Liver (tissue), 9 donors: ENCODE data around the gene PCDHB6. TPM values are rescaled to one million over a fixed set of nuclear protein-coding genes. Genes with fewer than 3 reads are reported as not detected.
"Not testable (repeated sequence)": the region's sequence is repeated elsewhere in the genome, so short reads cannot be mapped to it uniquely, and the experiment has no call there.

Source experiments
- DNase-seq: peaks from one replicate; pipeline ENCODE4 v3.0.0-alpha.2; 2017; ENCODE audit warnings: low spot score
- H3K27ac ChIP-seq, 2 donors: one replicate each; pipeline ENCODE4 v1.7.0; 2013; ENCODE audit warnings: inconsistent platforms in 2 of 2, low read length in 2 of 2, control low read depth in 1 of 2, low read depth in 1 of 2, mild to moderate bottlenecking in 1 of 2
- H3K27me3 ChIP-seq, 4 donors: one replicate each; pipeline versions ENCODE4 v1.6.1 to v1.7.0; 2013; ENCODE audit warnings: low read length in 3 of 4, inconsistent platforms in 1 of 4, mild to moderate bottlenecking in 1 of 4, moderate library complexity in 1 of 4; ENCODE audit not compliant: control insufficient read depth in 4 of 4, insufficient read depth in 4 of 4
- H3K36me3 ChIP-seq, 4 donors: one replicate each; pipeline versions ENCODE4 v1.6.1 to v1.7.0; 2013; ENCODE audit warnings: low read length in 3 of 4, mild to moderate bottlenecking in 3 of 4, low read depth in 1 of 4, moderate library complexity in 1 of 4; ENCODE audit not compliant: control insufficient read depth in 4 of 4, insufficient read depth in 3 of 4
- H3K4me1 ChIP-seq, 4 donors: one replicate each; pipeline versions ENCODE4 v1.6.1 to v1.7.0; 2013; ENCODE audit warnings: low read length in 3 of 4, mild to moderate bottlenecking in 3 of 4, moderate library complexity in 1 of 4; ENCODE audit not compliant: control insufficient read depth in 4 of 4, insufficient read depth in 4 of 4
- H3K4me3 ChIP-seq, 3 donors: one replicate each; pipeline versions ENCODE4 v1.6.1 to v1.7.0; 2013; ENCODE audit warnings: low read length in 3 of 3, control low read depth in 1 of 3, low read depth in 1 of 3, mild to moderate bottlenecking in 1 of 3
- H3K9ac ChIP-seq, 2 donors: one replicate each; pipeline ENCODE4 v1.7.0; 2013; ENCODE audit warnings: low read length in 2 of 2, mild to moderate bottlenecking in 2 of 2, moderate library complexity in 2 of 2, control low read depth in 1 of 2, low read depth in 1 of 2
- H3K9me3 ChIP-seq, 4 donors: one replicate each; pipeline versions ENCODE4 v1.6.1 to v1.7.0; 2013; ENCODE audit warnings: low read length in 3 of 4; ENCODE audit not compliant: control insufficient read depth in 4 of 4
- EGR1 ChIP-seq, 2 donors: IDR thresholded peaks; 2 replicates each; pipeline ENCODE4 v1.6.1; 2016 to 2018; ENCODE audit warnings: antibody characterized with exemption in 2 of 2, low read depth in 2 of 2
- FOXA1 ChIP-seq: IDR thresholded peaks from 2 replicates; pipeline ENCODE4 v1.6.1; 2016; ENCODE audit warnings: antibody characterized with exemption
- FOXA2 ChIP-seq: IDR thresholded peaks from 2 replicates; pipeline ENCODE4 v1.6.1; 2016; ENCODE audit warnings: antibody characterized with exemption
- GABPA ChIP-seq, 2 donors: IDR thresholded peaks in 1 of 2; conservative IDR thresholded peaks in 1 of 2; 2 replicates each; pipeline ENCODE4 v1.6.1; 2016; ENCODE audit warnings: antibody characterized with exemption in 2 of 2, mild to moderate bottlenecking in 1 of 2, moderate library complexity in 1 of 2
- HNF4A ChIP-seq, 2 donors: conservative IDR thresholded peaks; 2 replicates each; pipeline ENCODE4 v1.6.1; 2016; ENCODE audit warnings: antibody characterized with exemption in 2 of 2, mild to moderate bottlenecking in 2 of 2
- HNF4G ChIP-seq: IDR thresholded peaks from 2 replicates; pipeline ENCODE4 v1.6.1; 2016; ENCODE audit warnings: antibody characterized with exemption
- JUND ChIP-seq, 2 donors: IDR thresholded peaks; 2 replicates each; pipeline ENCODE4 v1.6.1; 2016; ENCODE audit warnings: antibody characterized with exemption in 2 of 2
- NR2F2 ChIP-seq: IDR thresholded peaks from 2 replicates; pipeline ENCODE4 v1.6.1; 2016; ENCODE audit warnings: antibody characterized with exemption
- RAD21 ChIP-seq, 2 donors: IDR thresholded peaks; 2 replicates each; pipeline ENCODE4 v1.6.1; 2016; ENCODE audit warnings: antibody characterized with exemption in 2 of 2, mild to moderate bottlenecking in 2 of 2
- TAF1 ChIP-seq: conservative IDR thresholded peaks from 2 replicates; pipeline ENCODE4 v1.6.1; 2016; ENCODE audit warnings: antibody characterized with exemption, mild to moderate bottlenecking
- WGBS: extraction: QIAGEN DNeasy Blood & Tissue Kit; methylation state at CpG from one replicate; pipeline ENCODE4 v1.1.7; 2013; 5-methylcytosine and 5-hydroxymethylcytosine counted together
- polyA plus RNA-seq, 2 donors: library from polyadenylated mRNA; stranded (reverse) in 1 of 2; unstranded in 1 of 2; fragments of 200-250 nt in 1 of 2; fragments of >200 nt in 1 of 2; fragmentation: Nextera tagmentation in 1 of 2; extraction: Ambion mirVana in 1 of 2; gene quantifications; one replicate each; pipeline versions ENCODE4 v1.2.1 to v1.2.3, GENCODE V29; 2013 to 2015
- total RNA-seq, 2 donors: library from RNA; depleted of rRNA; stranded (reverse); fragments of >200 nt; gene quantifications; one replicate each; pipeline ENCODE4 v1.2.3, GENCODE V29; 2014
- TF ChIP-seq, protein P1 (sequence below): IDR thresholded peaks from 2 replicates; pipeline ENCODE4 v1.6.1; 2016; ENCODE audit warnings: antibody characterized with exemption
- TF ChIP-seq, protein P2 (sequence below): IDR thresholded peaks from 2 replicates; pipeline ENCODE4 v1.6.1; 2016; ENCODE audit warnings: antibody characterized with exemption, mild to moderate bottlenecking
- TF ChIP-seq, protein P3 (sequence below): fragments of 150-350 bp; IDR thresholded peaks from 2 replicates; pipeline ENCODE4 v1.5.1; 2017; ENCODE audit warnings: improper control_type of control experiment, low read depth, low read length; ENCODE audit not compliant: missing input control
- TF ChIP-seq, protein P4 (sequence below): IDR thresholded peaks from 2 replicates; pipeline ENCODE4 v1.6.1; 2016; ENCODE audit warnings: antibody characterized with exemption
- donor health status: healthy.
- donor health status: healthy.
- donor health status: healthy.
- donor health status: healthy.
- donor health status: healthy.

Gene PCDHB6
- total and polyA plus RNA-seq, 4 donors: 0.04 to 0.06 (median 0.05) TPM; not detected in 1

DNA sequence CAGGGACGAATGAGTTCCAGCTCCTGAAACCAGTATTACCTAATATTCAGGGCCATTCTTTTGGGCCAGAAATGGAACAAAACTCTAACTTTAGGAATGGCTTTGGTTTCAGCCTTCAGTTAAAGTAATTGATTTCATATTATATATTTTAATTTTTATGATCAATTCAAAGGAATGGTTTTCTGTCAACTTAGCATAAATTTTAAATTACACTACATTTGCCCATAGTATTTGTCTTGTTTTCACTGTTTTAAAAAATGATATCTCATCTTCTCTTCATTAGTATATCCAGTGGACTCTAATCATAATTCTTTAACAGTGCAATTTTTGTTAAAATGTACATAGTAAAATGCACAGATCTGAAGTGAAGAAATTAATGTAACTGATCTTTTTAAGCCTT, 30.5 kb downstream of the PCDHB6 start:
- Histone ChIP-seq H3K4me1 (no peaks in the 10 kb centered on the region), H3K4me3 (no peak overlapping the region), H3K9me3 (peaks cover 20 to 50% (median 26%) of the 10 kb centered on the region in 4 donors), H3K27ac (no peak overlapping the region), H3K9ac (no peak overlapping the region), H3K27me3 (peaks cover 0 to 13% (median 2%) of the 10 kb centered on the region in 4 donors), H3K36me3 (no peaks in the 10 kb centered on the region)
- WGBS: 27% methylated on average over 1 of the region's 1 CpG
- no peak for DNase-seq
- TF ChIP-seq NR2F2: no peak
- no peak for TF ChIP-seq EGR1 (IDR thresholded peaks at IDR 0.05; ENCODE audit: low read depth in 2 of 2)
- TF ChIP-seq, protein P1, sequence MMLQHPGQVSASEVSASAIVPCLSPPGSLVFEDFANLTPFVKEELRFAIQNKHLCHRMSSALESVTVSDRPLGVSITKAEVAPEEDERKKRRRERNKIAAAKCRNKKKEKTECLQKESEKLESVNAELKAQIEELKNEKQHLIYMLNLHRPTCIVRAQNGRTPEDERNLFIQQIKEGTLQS: no peak
- no peak for TF ChIP-seq HNF4A (conservative IDR thresholded peaks at IDR 0.05)
- TF ChIP-seq FOXA1: no peak
- no peak for TF ChIP-seq JUND (IDR thresholded peaks at IDR 0.05)
- TF ChIP-seq TAF1: no peak
- TF ChIP-seq, protein P2, sequence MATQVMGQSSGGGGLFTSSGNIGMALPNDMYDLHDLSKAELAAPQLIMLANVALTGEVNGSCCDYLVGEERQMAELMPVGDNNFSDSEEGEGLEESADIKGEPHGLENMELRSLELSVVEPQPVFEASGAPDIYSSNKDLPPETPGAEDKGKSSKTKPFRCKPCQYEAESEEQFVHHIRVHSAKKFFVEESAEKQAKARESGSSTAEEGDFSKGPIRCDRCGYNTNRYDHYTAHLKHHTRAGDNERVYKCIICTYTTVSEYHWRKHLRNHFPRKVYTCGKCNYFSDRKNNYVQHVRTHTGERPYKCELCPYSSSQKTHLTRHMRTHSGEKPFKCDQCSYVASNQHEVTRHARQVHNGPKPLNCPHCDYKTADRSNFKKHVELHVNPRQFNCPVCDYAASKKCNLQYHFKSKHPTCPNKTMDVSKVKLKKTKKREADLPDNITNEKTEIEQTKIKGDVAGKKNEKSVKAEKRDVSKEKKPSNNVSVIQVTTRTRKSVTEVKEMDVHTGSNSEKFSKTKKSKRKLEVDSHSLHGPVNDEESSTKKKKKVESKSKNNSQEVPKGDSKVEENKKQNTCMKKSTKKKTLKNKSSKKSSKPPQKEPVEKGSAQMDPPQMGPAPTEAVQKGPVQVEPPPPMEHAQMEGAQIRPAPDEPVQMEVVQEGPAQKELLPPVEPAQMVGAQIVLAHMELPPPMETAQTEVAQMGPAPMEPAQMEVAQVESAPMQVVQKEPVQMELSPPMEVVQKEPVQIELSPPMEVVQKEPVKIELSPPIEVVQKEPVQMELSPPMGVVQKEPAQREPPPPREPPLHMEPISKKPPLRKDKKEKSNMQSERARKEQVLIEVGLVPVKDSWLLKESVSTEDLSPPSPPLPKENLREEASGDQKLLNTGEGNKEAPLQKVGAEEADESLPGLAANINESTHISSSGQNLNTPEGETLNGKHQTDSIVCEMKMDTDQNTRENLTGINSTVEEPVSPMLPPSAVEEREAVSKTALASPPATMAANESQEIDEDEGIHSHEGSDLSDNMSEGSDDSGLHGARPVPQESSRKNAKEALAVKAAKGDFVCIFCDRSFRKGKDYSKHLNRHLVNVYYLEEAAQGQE: no peak
- TF ChIP-seq FOXA2: no peak
- TF ChIP-seq, protein P3, sequence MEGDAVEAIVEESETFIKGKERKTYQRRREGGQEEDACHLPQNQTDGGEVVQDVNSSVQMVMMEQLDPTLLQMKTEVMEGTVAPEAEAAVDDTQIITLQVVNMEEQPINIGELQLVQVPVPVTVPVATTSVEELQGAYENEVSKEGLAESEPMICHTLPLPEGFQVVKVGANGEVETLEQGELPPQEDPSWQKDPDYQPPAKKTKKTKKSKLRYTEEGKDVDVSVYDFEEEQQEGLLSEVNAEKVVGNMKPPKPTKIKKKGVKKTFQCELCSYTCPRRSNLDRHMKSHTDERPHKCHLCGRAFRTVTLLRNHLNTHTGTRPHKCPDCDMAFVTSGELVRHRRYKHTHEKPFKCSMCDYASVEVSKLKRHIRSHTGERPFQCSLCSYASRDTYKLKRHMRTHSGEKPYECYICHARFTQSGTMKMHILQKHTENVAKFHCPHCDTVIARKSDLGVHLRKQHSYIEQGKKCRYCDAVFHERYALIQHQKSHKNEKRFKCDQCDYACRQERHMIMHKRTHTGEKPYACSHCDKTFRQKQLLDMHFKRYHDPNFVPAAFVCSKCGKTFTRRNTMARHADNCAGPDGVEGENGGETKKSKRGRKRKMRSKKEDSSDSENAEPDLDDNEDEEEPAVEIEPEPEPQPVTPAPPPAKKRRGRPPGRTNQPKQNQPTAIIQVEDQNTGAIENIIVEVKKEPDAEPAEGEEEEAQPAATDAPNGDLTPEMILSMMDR: no peak

DNA sequence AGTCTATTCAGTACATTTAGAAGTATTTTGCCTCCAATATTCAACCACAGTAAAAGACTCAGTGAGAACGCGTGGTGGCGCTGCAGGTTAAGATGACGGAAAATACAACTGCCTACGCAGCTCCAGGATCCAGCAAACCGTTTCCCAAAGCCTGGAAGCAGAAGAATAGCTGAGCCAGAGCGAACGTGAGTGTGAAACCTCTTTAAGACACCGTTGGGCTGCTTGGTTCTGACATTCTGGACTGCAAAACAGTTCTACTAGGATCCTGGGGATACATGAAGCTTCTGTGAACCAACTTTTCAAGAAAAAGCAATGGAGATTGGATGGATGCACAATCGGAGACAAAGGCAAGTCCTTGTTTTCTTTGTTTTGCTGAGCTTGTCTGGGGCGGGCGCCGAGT, 32.4 kb downstream of the PCDHB6 start, which contains the start of gene PCDHB16:
TSS of gene PCDHB16 (plus strand) at position 140 of the 400 bp plus-strand sequence. CDS start at position 313, 173 bp downstream.
- no peaks in the 10 kb centered on the region for H3K4me1 ChIP-seq
- H3K4me3 ChIP-seq: peak within 1 kb of the TSS; percentile 3 to 41 (median 14)
- H3K36me3 ChIP-seq: no peaks in the 10 kb centered on the region
- TF ChIP-seq, protein P4, sequence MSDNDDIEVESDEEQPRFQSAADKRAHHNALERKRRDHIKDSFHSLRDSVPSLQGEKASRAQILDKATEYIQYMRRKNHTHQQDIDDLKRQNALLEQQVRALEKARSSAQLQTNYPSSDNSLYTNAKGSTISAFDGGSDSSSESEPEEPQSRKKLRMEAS: no peak
- TF ChIP-seq JUND (IDR thresholded peaks at IDR 0.05) (no peak), FOXA2 (no peak), HNF4G (no peak), FOXA1 (no peak), GABPA (IDR thresholded peaks at IDR 0.05 in 1 of 2, conservative IDR thresholded peaks at IDR 0.05 in 1 of 2) (no peak), NR2F2 (no peak), RAD21 (IDR thresholded peaks at IDR 0.05) (peak; percentile 24 to 39)
- TF ChIP-seq, protein P1: no peak
- TF ChIP-seq, protein P3: peak; percentile 4
- 11% methylated on average over 13 of the region's 13 CpGs for WGBS
- H3K27me3 ChIP-seq: peaks cover 0 to 7% (median 2%) of the 10 kb centered on the region in 4 donors
- DNase-seq: no peak
- H3K9ac ChIP-seq: no peak within 1 kb of the TSS
- H3K27ac ChIP-seq: no peak within 1 kb of the TSS
- H3K9me3 ChIP-seq: peaks cover 19 to 34% (median 28%) of the 10 kb centered on the region in 4 donors

DNA sequence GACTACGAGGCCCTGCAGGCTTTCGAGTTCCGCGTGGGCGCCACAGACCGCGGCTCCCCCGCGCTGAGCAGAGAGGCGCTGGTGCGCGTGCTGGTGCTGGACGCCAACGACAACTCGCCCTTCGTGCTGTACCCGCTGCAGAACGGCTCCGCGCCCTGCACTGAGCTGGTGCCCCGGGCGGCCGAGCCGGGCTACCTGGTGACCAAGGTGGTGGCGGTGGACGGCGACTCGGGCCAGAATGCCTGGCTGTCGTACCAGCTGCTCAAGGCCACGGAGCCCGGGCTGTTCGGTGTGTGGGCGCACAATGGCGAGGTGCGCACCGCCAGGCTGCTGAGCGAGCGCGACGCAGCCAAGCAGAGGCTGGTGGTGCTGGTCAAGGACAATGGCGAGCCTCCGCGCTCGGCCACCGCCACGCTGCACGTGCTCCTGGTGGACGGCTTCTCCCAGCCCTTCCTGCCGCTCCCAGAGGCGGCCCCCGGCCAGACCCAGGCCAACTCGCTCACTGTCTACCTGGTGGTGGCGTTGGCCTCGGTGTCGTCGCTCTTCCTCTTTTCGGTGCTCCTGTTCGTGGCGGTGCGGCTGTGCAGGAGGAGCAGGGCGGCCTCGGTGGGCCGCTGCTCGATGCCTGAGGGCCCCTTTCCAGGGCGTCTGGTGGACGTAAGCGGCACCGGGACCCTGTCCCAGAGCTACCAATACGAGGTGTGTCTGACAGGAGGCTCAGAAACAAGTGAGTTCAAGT, 34.4 kb downstream of the PCDHB6 start:
- H3K9me3 ChIP-seq: peaks cover 19 to 28% (median 23%) of the 10 kb centered on the region in 4 donors
- not testable (repeated sequence) for H3K4me3 ChIP-seq, H3K27ac ChIP-seq, H3K36me3 ChIP-seq, H3K27me3 ChIP-seq, H3K4me1 ChIP-seq, DNase-seq, H3K9ac ChIP-seq
- WGBS: 26% methylated on average over 57 of the region's 69 CpGs
